Caco-2 (cell line): Measurements from ENCODE around the gene TMEM213. TPM values are rescaled to one million over a fixed set of nuclear protein-coding genes. Genes with fewer than 3 reads are reported as not detected.

Experiments used
- BruUV-seq: library from RNA; stranded (reverse); fragments of 400-500 nt; replicated peaks from 2 replicates; lab custom pipeline; 2021; lab: Mats Ljungman, UMichigan
- CTCF ChIA-PET: fragments of 300-600 bp; sonication (Branson Sonifier 250); formaldehyde crosslinking; loops from one replicate; lab custom pipeline; 2022; ENCODE audit warnings: antibody characterized with exemption; lab: Charles Lee
- POLR2A ChIA-PET: fragments of 300-600 bp; sonication (Branson Sonifier 250); formaldehyde crosslinking; loops from one replicate; lab custom pipeline; 2022; ENCODE audit warnings: antibody characterized with exemption; lab: Charles Lee
- DNase-seq, 2 experiments: peaks; one replicate each; pipeline versions ENCODE4 v3.0.0 to v3.0.0-alpha.2; 2020 to 2022
- H3K27me3 ChIP-seq: replicated peaks from 2 replicates; pipeline ENCODE4 v1.6.0; 2011; ENCODE audit warnings: low read length; ENCODE audit not compliant: control insufficient read depth, insufficient read depth
- H3K36me3 ChIP-seq: 2 replicates; pipeline ENCODE4 v1.5.1; 2011; ENCODE audit warnings: low read length; ENCODE audit not compliant: control insufficient read depth, insufficient read depth
- H3K4me1 ChIP-seq: fragments of 250-450 bp; sonication (Bioruptor Pico); 2 replicates; pipeline ENCODE4 v1.5.1; 2020; ENCODE audit warnings: mild to moderate bottlenecking
- H3K4me3 ChIP-seq: 2 replicates; pipeline ENCODE4 v1.5.1; 2011; ENCODE audit warnings: low read depth, mild to moderate bottlenecking, control low read depth, low read length
- H3K9me3 ChIP-seq: fragments of 250-450 bp; sonication (Bioruptor Pico); 2 replicates; pipeline ENCODE4 v1.5.1; 2020; ENCODE audit warnings: mild to moderate bottlenecking, moderate library complexity
- H3K27ac Mint-ChIP-seq: one replicate; pipeline ENCODE4 v1.8.0; 2022; ENCODE audit warnings: mixed read lengths; ENCODE audit not compliant: unreplicated experiment
- H3K27me3 Mint-ChIP-seq: one replicate; pipeline ENCODE4 v1.8.0; 2022; ENCODE audit warnings: mixed read lengths; ENCODE audit not compliant: insufficient read depth, unreplicated experiment
- H3K36me3 Mint-ChIP-seq: one replicate; pipeline ENCODE4 v1.8.0; 2022; ENCODE audit warnings: mild to moderate bottlenecking, mixed read lengths; ENCODE audit not compliant: insufficient read depth, unreplicated experiment
- H3K4me1 Mint-ChIP-seq: one replicate; pipeline ENCODE4 v1.8.0; 2022; ENCODE audit warnings: low read depth, mixed read lengths; ENCODE audit not compliant: unreplicated experiment
- H3K4me3 Mint-ChIP-seq: one replicate; pipeline ENCODE4 v1.8.0; 2022; ENCODE audit warnings: mild to moderate bottlenecking, moderate library complexity, mixed read lengths; ENCODE audit not compliant: unreplicated experiment
- H3K9me3 Mint-ChIP-seq: one replicate; pipeline ENCODE4 v1.8.0; 2022; ENCODE audit warnings: mixed read lengths; ENCODE audit not compliant: unreplicated experiment
- intact Hi-C: fragments of 100-400 bp; cut with micrococcal nuclease; formaldehyde crosslinking; loops from one replicate; pipeline ENCODE4 v1.10.0; 2022; ENCODE audit not compliant: unreplicated experiment
- total RNA-seq: library from RNA; stranded (reverse); gene quantifications from 2 replicates; pipeline ENCODE4 v1.2.3, GENCODE V29; 2022
- TF ChIP-seq, protein P1 (sequence below), 2 experiments: fragments of 200-600 bp in 1 of 2; IDR thresholded peaks; 1 replicate in 1 of 2; 2 replicates in 1 of 2; pipeline versions ENCODE4 v1.5.1 to v1.8.0; 2011 to 2022; ENCODE audit warnings: antibody characterized with exemption in 1 of 2, control low read depth in 1 of 2, inconsistent platforms in 1 of 2, low read depth in 1 of 2, low read length in 1 of 2, mild to moderate bottlenecking in 1 of 2, moderate library complexity in 1 of 2; ENCODE audit not compliant: insufficient read depth in 1 of 2, severe bottlenecking in 1 of 2, unreplicated experiment in 1 of 2

TMEM213 gene
- total RNA-seq, 1 experiment from 2014 or later: not detected

DNA sequence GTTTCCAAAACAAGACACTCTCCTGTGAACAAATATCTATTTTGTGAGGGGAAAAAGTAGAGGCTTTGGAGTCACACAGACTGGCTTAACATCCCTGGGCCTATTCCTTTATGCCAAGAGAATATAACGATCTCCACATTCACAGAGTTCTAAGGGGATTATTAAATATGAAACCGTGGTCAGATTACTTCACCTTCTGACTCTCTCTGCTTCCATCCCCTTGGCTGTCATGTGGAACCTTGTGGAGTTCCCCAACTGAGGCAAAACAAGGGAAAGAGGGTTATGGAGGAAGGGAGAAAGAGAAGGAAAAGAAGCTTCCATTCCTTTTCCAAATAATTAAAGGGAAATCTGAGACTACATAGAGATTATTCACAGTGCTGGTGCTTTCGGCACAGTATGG is 55.7 kb downstream of the TMEM213 start:
- Histone ChIP-seq H3K36me3 (no peaks in the 10 kb centered on the region), H3K4me1 (no peaks in the 10 kb centered on the region), H3K4me3 (no peak overlapping the region), H3K9me3 (no peaks in the 10 kb centered on the region), H3K27me3 (no peaks in the 10 kb centered on the region)
- no peak overlapping the region for H3K27ac Mint-ChIP-seq
- TF ChIP-seq, protein P1, sequence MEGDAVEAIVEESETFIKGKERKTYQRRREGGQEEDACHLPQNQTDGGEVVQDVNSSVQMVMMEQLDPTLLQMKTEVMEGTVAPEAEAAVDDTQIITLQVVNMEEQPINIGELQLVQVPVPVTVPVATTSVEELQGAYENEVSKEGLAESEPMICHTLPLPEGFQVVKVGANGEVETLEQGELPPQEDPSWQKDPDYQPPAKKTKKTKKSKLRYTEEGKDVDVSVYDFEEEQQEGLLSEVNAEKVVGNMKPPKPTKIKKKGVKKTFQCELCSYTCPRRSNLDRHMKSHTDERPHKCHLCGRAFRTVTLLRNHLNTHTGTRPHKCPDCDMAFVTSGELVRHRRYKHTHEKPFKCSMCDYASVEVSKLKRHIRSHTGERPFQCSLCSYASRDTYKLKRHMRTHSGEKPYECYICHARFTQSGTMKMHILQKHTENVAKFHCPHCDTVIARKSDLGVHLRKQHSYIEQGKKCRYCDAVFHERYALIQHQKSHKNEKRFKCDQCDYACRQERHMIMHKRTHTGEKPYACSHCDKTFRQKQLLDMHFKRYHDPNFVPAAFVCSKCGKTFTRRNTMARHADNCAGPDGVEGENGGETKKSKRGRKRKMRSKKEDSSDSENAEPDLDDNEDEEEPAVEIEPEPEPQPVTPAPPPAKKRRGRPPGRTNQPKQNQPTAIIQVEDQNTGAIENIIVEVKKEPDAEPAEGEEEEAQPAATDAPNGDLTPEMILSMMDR (IDR thresholded peaks at IDR 0.05; ENCODE audit: insufficient read depth in 1 of 2, low read depth in 1 of 2, low read length in 1 of 2, severe bottlenecking in 1 of 2, unreplicated experiment in 1 of 2): no peak
- no peaks in the 10 kb centered on the region for H3K9me3 Mint-ChIP-seq
- H3K4me1 Mint-ChIP-seq: no peaks in the 10 kb centered on the region
- CTCF ChIA-PET: no interaction called here
- no peak overlapping the region for H3K4me3 Mint-ChIP-seq
- no TSS peak for BruUV-seq
- H3K27me3 Mint-ChIP-seq: no peaks in the 10 kb centered on the region
- POLR2A ChIA-PET: no interaction called here
- no peak for DNase-seq
- peaks cover 36% of the 10 kb centered on the region for H3K36me3 Mint-ChIP-seq
- intact Hi-C loops: no loop called here

DNA sequence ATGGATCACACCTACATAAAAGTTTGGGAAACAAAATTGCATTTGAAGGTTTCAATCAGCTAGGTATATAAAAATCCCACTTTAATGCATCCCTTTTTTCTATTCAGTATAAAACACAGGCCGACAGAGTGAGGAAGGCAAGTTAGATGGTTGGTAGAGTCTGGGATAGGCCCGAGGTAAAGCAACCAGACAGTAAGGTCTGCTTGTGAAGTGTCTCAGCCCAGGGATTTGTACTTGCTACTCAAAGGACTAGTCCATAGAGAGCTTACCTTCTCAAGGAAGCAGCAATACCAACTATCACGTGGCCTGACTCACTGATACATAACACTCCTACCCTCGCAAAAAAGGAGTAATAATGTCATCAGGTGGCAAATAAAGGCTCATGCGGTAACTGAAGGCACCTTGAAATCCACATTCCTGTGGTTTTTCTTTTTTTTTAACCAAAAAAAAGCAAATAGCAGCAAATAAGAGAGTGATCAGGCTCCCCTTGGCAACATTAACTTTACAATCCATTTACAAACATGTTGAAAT is 56.4 kb downstream of the TMEM213 start:
- Mint-ChIP-seq H3K4me1 (no peaks in the 10 kb centered on the region), H3K27me3 (no peaks in the 10 kb centered on the region), H3K9me3 (no peaks in the 10 kb centered on the region), H3K27ac (no peak overlapping the region), H3K36me3 (peaks cover 34% of the 10 kb centered on the region), H3K4me3 (no peak overlapping the region)
- H3K27me3 ChIP-seq: no peaks in the 10 kb centered on the region
- H3K36me3 ChIP-seq: no peaks in the 10 kb centered on the region
- H3K9me3 ChIP-seq: no peaks in the 10 kb centered on the region
- intact Hi-C loops: no loop called here
- no peak for DNase-seq
- POLR2A ChIA-PET: no interaction called here
- H3K4me3 ChIP-seq: no peak overlapping the region
- H3K4me1 ChIP-seq: no peaks in the 10 kb centered on the region
- CTCF ChIA-PET: no interaction called here
- BruUV-seq: no TSS peak
- TF ChIP-seq, protein P1 (IDR thresholded peaks at IDR 0.05; ENCODE audit: insufficient read depth in 1 of 2, low read depth in 1 of 2, low read length in 1 of 2, severe bottlenecking in 1 of 2, unreplicated experiment in 1 of 2): no peak

DNA sequence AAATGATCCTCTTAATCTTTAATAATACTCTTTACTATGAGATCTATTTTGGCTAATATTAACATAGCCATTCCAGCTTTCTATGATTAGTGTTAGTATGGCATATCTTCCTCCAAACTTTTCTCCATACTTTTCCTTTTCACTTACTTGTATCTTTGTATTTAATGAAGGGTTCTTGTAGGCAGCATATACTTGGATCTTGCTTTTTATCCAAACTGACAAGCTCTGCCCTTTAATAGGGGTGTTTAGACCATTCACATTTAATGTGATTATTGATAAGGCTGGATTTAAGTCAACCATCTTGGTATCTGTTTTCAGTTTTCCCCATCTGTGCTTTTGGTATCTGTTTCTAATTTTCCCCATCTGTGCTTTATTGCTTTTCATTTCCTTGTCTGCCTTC is 59.9 kb downstream of the TMEM213 start:
- Mint-ChIP-seq H3K27ac (no peak overlapping the region), H3K4me1 (no peaks in the 10 kb centered on the region), H3K4me3 (no peak overlapping the region), H3K36me3 (peaks cover 33% of the 10 kb centered on the region), H3K27me3 (no peaks in the 10 kb centered on the region), H3K9me3 (no peaks in the 10 kb centered on the region)
- intact Hi-C loops: no loop called here
- TF ChIP-seq, protein P1 (IDR thresholded peaks at IDR 0.05; ENCODE audit: insufficient read depth in 1 of 2, low read depth in 1 of 2, low read length in 1 of 2, severe bottlenecking in 1 of 2, unreplicated experiment in 1 of 2): no peak
- CTCF ChIA-PET: no interaction called here
- Histone ChIP-seq H3K9me3 (no peaks in the 10 kb centered on the region), H3K4me3 (no peak overlapping the region), H3K36me3 (no peaks in the 10 kb centered on the region), H3K4me1 (no peaks in the 10 kb centered on the region), H3K27me3 (no peaks in the 10 kb centered on the region)
- POLR2A ChIA-PET: no interaction called here
- no peak for DNase-seq
- no TSS peak for BruUV-seq
